K562 (cell line): ENCODE measurements around the gene POLR3C. TPM values are rescaled to one million over a fixed set of nuclear protein-coding genes. Genes with fewer than 3 reads are reported as not detected.

Experiments
- ATF6 ChIP-seq: sonication (generic); formaldehyde crosslinking; IDR thresholded peaks from 2 replicates; pipeline ENCODE4 v1.4.0; 2020; ENCODE audit warnings: mild to moderate bottlenecking, missing genetic modification reagents
- BDP1 ChIP-seq: IDR thresholded peaks from 3 replicates; pipeline ENCODE4 v1.6.1; 2011; ENCODE audit not compliant: insufficient read length, insufficient read depth
- HMG20B ChIP-seq: fragments of 250-450 bp; sonication (Bioruptor Pico); IDR thresholded peaks from 2 replicates; pipeline ENCODE4 v1.5.0; 2021; ENCODE audit warnings: mild to moderate bottlenecking
- JUN ChIP-seq, 2 experiments: sonication (generic) in 1 of 2; formaldehyde crosslinking in 1 of 2; IDR thresholded peaks; 2 replicates each; pipeline versions ENCODE4 v1.6.1 to v1.8.0; 2012 to 2022; ENCODE audit warnings: borderline replicate concordance in 2 of 2, mild to moderate bottlenecking in 2 of 2, improper control_type of control experiment in 1 of 2, low read depth in 1 of 2, low read length in 1 of 2, missing genetic modification reagents in 1 of 2
- MAFF ChIP-seq: IDR thresholded peaks from 2 replicates; pipeline ENCODE4 v1.6.1; 2012; ENCODE audit warnings: low read length, improper control_type of control experiment
- TFE3 ChIP-seq: fragments of 450-650 bp; formaldehyde crosslinking; IDR thresholded peaks from 2 replicates; pipeline ENCODE4 v1.4.0; 2020; ENCODE audit warnings: mild to moderate bottlenecking, mixed read lengths
- ZC3H8 ChIP-seq: fragments of 450-650 bp; IDR thresholded peaks from 2 replicates; pipeline ENCODE4 v1.6.1; 2017
- ZNF212 ChIP-seq: fragments of 450-650 bp; formaldehyde crosslinking; IDR thresholded peaks from 2 replicates; pipeline ENCODE4 v1.4.0; 2020; ENCODE audit warnings: mild to moderate bottlenecking
- ZNF347 ChIP-seq: fragments of 450-650 bp; formaldehyde crosslinking; IDR thresholded peaks from 2 replicates; pipeline ENCODE4 v1.4.0; 2020; ENCODE audit warnings: low read depth, mild to moderate bottlenecking, moderate library complexity
- polyA plus RNA-seq, 8 experiments: library from polyadenylated mRNA; depleted of rRNA in 4 of 8; stranded (reverse) in 5 of 8; unstranded in 3 of 8; fragments of >200 nt; fragmentation: Nextera tagmentation in 2 of 8; fragmentation: Illumina TruSeq in 1 of 8; extraction: Ambion mirVana in 2 of 8; extraction: Trizol in 1 of 8; gene quantifications; 2 replicates each; pipeline versions ENCODE4 v1.2.1 to v1.2.3, GENCODE V29; 2011 to 2014; ENCODE audit warnings: inconsistent platforms in 1 of 8, missing spikeins in 1 of 8
- total RNA-seq, 7 experiments: library from RNA; depleted of rRNA in 6 of 7; stranded (reverse); fragments of >200 nt in 6 of 7; fragmentation: Illumina TruSeq in 2 of 7; extraction: Trizol in 2 of 7; gene quantifications; 2 replicates each; pipeline versions ENCODE4 v1.2.1 to v1.2.3, GENCODE V29; 2011 to 2021; ENCODE audit warnings: low replicate concordance in 1 of 7
- TF ChIP-seq, protein P1 (sequence below): fragments of 450-650 bp; IDR thresholded peaks from 2 replicates; pipeline ENCODE4 v1.6.1; 2018; ENCODE audit not compliant: partially characterized antibody
- TF ChIP-seq, protein P2 (sequence below): sonication (generic); formaldehyde crosslinking; IDR thresholded peaks from 2 replicates; pipeline ENCODE4 v1.8.0; 2022; ENCODE audit warnings: mild to moderate bottlenecking, missing genetic modification reagents, borderline replicate concordance
- TF ChIP-seq, protein P3 (sequence below): fragments of 250-450 bp; sonication (Bioruptor Pico); IDR thresholded peaks from 2 replicates; pipeline ENCODE4 v1.4.0; 2020; ENCODE audit warnings: mild to moderate bottlenecking, moderate library complexity
- TF ChIP-seq, protein P4 (sequence below): sonication (generic); formaldehyde crosslinking; IDR thresholded peaks from 2 replicates; pipeline ENCODE4 v1.8.0; 2022; ENCODE audit warnings: missing genetic modification reagents, mild to moderate bottlenecking, borderline replicate concordance

Gene POLR3C
- total and polyA plus RNA-seq, 9 of the 15 experiments (the other 6 are each of a cell fraction or from before 2014, with no cell fraction given) = 19.7 to 64.1 (median 45.2) TPM

- TF ChIP-seq, protein P1, sequence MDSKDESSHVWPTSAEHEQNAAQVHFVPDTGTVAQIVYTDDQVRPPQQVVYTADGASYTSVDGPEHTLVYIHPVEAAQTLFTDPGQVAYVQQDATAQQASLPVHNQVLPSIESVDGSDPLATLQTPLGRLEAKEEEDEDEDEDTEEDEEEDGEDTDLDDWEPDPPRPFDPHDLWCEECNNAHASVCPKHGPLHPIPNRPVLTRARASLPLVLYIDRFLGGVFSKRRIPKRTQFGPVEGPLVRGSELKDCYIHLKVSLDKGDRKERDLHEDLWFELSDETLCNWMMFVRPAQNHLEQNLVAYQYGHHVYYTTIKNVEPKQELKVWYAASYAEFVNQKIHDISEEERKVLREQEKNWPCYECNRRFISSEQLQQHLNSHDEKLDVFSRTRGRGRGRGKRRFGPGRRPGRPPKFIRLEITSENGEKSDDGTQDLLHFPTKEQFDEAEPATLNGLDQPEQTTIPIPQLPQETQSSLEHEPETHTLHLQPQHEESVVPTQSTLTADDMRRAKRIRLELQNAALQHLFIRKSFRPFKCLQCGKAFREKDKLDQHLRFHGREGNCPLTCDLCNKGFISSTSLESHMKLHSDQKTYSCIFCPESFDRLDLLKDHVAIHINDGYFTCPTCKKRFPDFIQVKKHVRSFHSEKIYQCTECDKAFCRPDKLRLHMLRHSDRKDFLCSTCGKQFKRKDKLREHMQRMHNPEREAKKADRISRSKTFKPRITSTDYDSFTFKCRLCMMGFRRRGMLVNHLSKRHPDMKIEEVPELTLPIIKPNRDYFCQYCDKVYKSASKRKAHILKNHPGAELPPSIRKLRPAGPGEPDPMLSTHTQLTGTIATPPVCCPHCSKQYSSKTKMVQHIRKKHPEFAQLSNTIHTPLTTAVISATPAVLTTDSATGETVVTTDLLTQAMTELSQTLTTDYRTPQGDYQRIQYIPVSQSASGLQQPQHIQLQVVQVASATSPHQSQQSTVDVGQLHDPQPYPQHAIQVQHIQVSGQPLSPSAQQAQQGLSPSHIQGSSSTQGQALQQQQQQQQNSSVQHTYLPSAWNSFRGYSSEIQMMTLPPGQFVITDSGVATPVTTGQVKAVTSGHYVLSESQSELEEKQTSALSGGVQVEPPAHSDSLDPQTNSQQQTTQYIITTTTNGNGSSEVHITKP = peak; percentile 58
- TF ChIP-seq TFE3 (CRISPR knock-in tag) (peak; percentile 98), ZC3H8 (no peak), ATF6 (no peak), JUN (IDR thresholded peaks at IDR 0.05; ENCODE audit: borderline replicate concordance, low read depth, low read length) (peak; percentile 26; the same call in 1 of the 2 replicates), JUN (CRISPR knock-in tag; IDR thresholded peaks at IDR 0.05; ENCODE audit: borderline replicate concordance) (no peak), HMG20B (CRISPR knock-in tag) (no peak), ZNF212 (CRISPR knock-in tag) (no peak), ZNF347 (CRISPR knock-in tag) (no peak), MAFF (no peak), BDP1 (no peak)
- TF ChIP-seq, protein P2, sequence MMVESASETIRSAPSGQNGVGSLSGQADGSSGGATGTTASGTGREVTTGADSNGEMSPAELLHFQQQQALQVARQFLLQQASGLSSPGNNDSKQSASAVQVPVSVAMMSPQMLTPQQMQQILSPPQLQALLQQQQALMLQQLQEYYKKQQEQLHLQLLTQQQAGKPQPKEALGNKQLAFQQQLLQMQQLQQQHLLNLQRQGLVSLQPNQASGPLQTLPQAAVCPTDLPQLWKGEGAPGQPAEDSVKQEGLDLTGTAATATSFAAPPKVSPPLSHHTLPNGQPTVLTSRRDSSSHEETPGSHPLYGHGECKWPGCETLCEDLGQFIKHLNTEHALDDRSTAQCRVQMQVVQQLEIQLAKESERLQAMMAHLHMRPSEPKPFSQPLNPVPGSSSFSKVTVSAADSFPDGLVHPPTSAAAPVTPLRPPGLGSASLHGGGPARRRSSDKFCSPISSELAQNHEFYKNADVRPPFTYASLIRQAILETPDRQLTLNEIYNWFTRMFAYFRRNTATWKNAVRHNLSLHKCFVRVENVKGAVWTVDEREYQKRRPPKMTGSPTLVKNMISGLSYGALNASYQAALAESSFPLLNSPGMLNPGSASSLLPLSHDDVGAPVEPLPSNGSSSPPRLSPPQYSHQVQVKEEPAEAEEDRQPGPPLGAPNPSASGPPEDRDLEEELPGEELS (CRISPR knock-in tag) = no peak
- TF ChIP-seq, protein P3, sequence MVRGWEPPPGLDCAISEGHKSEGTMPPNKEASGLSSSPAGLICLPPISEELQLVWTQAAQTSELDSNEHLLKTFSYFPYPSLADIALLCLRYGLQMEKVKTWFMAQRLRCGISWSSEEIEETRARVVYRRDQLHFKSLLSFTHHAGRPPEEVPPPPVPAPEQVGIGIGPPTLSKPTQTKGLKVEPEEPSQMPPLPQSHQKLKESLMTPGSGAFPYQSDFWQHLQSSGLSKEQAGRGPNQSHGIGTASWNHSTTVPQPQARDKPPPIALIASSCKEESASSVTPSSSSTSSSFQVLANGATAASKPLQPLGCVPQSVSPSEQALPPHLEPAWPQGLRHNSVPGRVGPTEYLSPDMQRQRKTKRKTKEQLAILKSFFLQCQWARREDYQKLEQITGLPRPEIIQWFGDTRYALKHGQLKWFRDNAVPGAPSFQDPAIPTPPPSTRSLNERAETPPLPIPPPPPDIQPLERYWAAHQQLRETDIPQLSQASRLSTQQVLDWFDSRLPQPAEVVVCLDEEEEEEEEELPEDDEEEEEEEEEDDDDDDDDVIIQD (CRISPR knock-in tag) = no peak
- TF ChIP-seq, protein P4, sequence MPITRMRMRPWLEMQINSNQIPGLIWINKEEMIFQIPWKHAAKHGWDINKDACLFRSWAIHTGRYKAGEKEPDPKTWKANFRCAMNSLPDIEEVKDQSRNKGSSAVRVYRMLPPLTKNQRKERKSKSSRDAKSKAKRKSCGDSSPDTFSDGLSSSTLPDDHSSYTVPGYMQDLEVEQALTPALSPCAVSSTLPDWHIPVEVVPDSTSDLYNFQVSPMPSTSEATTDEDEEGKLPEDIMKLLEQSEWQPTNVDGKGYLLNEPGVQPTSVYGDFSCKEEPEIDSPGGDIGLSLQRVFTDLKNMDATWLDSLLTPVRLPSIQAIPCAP = no peak
Observed at GRCh38 chr1:145823565-145824498, at the start of gene POLR3C, which contains the start of gene RNF115 (continued).
